Limb (tissue), 2 donors: ENCODE data around the gene CELF1.

Source experiments
- DNase-seq, 2 donors: peaks; one replicate each; pipeline ENCODE4 v3.0.0-alpha.2; 2016; ENCODE audit errors: extremely low spot score in 2 of 2

Gene CELF1

GRCh38 chr11:47511917-47512316 is 41.0 kb downstream of the CELF1 start:
- DNase-seq, result no peak

DNA sequence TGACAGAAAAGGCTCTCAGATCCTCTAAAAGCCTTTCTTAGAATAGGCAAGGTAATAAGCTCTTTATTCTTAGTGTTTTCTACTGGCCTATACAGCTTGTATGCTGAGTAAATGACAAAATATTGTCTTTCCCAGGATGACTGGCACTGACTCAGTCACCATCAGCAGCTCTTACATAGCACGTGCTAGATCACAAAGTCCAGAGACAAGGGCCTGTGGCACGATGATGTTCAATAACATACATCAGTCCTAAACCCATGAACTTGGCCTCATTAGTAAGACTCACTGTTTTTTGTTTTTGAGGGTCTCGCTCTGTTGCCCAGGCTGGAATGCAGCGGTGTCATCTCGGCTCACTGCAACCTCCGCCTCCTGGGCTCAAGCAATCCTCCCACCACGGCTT is 42.7 kb downstream of the CELF1 start:
- no peak for DNase-seq

DNA sequence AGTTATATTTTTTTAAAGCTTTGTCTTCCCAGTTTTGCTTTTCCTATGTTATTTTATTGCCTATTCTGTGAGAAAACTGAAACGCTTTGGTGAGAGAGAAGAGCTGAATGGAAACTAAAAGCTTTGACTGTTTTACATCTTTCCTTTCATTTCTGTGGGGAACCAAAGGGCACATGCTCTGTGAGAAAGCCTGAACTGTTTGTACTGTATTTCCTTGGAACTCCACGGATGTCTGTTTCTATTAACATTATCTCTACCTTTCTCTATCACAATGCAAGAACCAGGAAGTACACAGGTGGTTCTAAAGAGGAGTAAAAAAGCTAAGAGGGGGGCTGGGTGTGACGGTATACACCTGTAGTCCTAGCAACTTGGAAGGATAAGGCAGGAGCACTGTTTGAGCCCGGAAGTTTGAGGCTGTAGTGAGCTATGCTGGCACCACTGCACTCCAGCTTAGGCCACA is 43.8 kb downstream of the CELF1 start:
- DNase-seq, result no peak

DNA sequence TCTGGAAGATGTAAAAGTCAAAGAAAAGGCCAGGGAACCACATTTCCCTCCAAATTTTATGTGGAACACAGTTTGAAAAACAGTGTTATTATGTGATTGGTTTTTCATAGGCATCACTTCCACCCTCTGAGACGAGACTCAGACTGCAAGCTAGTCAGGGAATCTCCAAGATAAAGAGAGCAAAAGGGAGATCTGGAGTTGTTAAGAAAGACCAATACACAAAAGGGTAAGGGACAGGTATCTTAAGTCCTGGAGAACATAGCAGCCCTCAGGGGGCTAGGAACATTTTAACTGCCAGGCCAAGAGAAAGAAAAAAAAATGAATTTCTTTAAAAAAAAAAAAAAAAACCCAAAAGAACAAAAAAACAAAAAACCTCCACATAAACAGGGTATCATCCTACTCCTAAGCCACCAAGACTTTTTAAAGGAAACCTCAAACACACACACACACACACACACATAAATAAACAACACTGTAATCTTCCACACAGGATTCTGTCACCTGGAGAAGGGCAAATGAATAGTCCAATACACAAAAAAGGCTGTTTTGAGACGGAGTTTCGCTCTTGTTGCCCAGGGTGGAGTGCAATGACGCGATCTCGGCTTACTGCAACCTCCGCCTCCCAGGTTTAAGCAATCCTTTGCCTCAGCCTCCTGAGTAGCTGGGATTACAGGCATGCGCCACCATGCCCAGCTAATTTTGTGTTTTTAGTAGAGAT is 44.5 kb downstream of the CELF1 start:
- no peak for DNase-seq

DNA sequence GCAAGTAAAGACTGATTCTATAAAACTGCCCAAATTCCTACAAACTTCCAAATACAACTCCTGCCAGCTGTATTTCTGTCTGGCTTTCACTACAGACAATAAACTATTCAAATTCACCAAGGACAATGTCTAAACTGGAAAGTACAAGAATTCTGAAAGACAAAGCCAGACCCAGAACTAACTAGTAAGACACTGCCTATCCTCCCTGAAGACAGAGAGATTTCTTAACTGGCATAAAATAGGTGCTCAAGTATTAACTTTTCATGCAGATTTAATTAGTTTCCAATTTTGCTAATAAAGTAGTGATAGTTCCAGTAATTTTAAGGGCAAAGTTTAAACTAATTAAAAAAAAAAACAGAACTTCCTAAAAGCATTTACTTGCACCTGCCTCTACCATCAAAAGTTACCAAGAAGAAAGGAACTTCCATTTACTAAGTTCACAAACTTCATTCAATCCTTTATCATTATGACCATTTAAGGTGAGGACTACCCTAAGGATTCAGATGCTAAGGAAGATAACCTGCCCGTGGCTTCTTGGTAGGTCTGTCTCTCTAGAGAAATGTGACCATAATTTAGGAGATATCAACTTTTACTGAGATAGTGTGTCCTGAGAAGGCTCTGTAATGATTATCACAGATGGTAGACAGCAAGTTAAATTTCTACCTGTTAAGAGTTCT is 45.2 kb downstream of the CELF1 start:
- no peak for DNase-seq

DNA sequence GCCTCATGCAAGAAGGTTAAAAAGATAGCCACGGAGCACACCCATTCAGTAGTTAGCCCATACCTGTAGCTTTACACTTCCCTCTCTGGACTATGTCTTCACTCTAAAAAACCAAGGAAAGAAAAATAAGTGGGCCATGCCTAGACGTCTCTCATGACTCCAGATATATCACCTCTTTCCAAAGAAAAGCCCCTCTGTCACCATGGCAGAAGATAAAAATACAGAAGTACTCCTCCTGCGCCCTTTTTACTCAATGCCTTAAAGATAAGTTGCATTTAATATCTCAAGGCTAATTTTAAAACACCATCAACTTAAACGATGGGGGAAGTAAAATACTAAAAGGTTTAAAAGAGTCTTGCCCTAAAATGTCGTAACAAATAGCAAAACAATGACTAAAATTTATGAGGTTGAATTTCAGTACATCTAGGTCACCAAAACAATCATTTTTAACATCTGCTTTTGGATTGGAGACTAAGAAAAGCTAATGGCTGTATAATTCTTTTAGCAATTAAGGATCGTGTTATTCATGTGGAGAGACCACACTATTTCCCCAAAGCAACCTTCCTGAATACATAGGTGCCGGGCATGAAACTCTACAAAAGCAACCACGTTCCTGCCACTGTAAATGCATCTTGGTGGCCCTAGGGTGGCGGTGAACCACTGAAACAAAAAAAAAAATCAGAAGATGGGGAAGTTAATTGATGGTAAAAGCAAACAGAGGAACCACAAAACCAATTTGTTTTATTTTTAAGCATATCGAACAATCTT is 46.0 kb downstream of the CELF1 start:
- DNase-seq, result no peak

DNA sequence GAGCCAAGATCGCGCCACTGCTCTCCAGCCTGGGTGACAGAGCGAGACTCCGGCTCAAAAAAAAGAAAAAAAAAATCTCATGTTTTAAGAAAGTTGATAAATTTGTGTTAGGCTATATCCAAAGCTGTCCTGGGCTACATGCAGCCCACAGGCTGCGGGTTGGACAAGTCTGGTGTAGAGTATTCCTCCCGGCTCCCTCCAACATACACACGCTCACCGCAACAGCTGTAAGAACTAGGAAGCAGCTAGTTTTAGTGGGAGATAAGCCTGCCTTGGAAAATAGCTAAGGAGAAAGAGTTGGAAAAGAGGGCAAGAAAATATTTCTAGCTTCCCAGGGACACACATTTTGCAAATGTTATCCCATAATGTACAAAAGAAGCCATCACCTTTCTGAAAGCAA is 46.6 kb downstream of the CELF1 start:
- no peak for DNase-seq

DNA sequence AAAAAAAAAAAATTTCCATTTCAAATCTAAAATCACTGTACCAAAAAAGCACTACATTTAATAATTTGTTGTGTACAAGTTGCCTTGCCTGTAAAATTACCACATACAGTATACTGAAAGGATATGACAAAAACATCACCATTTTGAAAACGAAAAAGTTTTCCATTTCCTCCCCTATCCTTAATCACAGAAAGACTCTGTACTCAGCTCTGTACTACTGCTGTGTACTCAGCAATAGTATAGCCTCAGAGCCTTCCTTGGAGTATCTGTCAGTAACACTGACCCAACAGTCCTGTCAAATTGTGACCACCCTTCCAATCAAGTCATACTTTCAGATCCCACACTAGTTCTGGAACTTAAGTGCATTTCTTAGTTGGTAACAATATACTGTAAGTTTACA is 48.0 kb downstream of the CELF1 start:
- no peak for DNase-seq

DNA sequence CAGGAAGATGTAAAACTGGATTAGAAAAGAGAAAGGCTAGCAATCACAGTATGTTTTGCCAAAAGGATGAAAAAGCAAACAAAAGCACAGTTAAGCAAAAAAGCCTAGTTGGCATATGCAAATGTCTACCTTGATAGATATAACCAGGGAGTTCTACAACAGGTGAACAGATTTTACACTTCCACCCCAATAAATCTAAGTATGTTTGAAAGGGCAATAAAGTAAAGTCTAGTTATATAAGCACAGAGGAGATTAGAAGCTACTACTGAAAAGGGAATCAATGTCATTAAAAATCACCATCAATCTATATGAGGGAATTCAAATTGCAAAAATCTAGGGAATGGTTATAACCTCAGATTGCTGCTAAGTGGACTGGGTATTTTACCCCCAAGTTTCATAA is 49.7 kb downstream of the CELF1 start:
- DNase-seq, result no peak

- no peak for DNase-seq
Measured at GRCh38 chr11:47502767-47503166, 50.2 kb downstream of the CELF1 start.

GRCh38 chr11:47501101-47501500 is 51.8 kb downstream of the CELF1 start:
- DNase-seq, result no peak

GRCh38 chr11:47500121-47500520 is 52.8 kb downstream of the CELF1 start:
- DNase-seq, result no peak

DNA sequence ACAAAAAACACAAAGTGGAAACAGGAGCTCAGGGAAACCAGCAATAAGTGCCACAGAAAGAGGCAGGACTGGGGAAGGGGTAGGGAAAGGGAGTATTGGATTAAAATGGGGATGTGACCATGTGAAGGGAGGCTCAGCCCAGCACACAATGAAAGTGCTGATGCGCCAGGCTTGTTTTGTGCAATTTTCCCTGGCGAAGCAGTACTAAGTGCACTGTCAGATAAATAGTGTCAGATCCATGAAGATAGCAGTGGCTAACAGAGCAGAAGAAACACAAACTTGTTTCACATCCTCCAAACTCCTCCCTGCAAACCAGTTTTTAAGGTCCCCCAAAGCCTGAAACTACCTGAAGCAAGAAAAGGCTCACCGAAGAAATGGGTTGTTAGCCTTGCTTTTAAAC is 53.3 kb downstream of the CELF1 start:
- DNase-seq, result no peak

GRCh38 chr11:47499161-47499560 is 53.8 kb downstream of the CELF1 start:
- DNase-seq, result no peak

DNA sequence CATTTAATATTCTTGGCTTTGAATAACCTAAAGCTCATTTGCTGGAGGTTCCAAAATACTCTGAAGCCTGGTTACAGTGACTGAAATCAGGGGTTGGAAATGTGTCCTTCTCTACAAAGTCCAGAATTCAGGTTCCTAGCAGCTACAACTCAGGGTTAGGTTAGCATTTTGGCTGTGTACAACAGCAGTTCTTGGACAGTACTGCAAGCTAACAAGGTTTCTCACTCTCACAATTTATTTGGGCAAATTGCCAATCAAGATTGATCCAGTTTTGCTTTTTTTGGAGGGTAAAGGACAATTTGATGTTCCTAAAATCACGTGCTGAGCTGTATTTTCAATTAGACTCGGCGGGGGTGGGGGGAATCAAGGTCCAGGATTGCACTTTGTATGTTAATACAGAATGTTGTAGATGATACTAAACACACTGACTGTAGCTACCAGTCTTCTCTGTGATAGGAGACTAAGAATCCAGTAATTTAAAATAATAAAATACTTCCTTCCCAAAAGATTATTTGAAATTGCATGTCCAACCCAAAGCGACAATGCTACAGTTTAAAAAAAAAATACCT is 54.3 kb downstream of the CELF1 start:
- DNase-seq, result no peak

DNA sequence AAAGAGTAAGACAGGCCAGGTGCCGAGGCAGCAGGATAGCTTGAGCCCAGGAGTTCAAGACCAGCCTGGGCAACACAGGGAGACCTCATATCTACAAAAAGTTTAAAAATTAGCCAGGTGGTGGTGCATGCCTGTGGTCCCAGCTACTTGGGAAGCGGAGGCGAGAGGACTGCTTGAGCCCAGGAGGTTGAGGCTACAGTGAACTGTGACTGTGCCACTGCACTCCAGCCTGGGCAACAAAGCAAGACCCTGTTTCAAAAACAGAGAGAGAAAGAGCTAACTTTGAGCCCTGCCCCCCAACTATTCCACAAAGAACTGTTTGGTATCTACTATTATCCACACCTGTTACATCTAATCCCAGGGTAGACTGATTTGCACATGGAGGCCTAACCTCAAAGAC is 54.8 kb downstream of the CELF1 start:
- DNase-seq, result no peak

- no peak for DNase-seq
Measured at GRCh38 chr11:47496808-47497207, 56.1 kb downstream of the CELF1 start.

DNA sequence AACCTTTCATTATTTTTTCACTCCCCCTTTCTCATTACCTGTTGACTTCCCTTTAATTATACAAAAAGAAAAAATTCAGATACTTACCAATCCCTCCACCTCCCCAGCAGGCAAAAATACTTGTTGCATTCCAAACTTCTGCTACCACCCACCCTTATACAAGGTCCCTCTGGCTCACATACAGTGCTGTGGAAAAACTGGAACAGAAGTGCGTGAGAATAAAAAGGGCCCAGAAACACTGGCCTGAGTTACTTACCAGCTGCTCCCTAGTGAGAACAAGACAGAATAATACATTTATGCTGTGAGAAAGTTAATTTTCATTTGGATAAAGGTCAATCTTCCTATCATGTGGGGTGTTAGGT is 57.1 kb downstream of the CELF1 start:
- no peak for DNase-seq

GRCh38 chr11:47495011-47495855 is 57.7 kb downstream of the CELF1 start:
- DNase-seq, result no peak

DNA sequence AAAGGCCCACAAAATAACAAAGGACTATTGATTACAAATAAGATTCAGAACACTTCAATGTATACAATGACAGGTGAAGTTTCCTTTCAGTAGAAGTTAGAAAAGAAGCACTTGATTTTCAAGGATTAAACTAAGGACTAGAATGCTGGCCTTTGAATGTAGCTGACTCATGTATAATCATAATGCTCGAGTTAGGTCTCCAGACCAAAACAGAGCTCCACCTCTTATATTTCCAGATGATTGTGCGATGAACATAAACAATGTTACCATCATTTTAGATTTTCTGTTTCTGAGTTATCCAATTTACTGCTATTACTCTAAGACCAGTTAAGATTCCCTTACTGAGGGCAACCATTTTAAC is 63.6 kb downstream of the CELF1 start:
- no peak for DNase-seq

GRCh38 chr11:47488674-47489394 is 64.1 kb downstream of the CELF1 start:
- DNase-seq, result no peak
